GM21526 (cell line): ENCODE data around the gene LGALS3.

Source experiments
- ATAC-seq: cut with Tn5 transposase; IDR thresholded peaks from one replicate; pipeline ENCODE4 v1.9.1; 2021; ENCODE audit warnings: moderate library complexity; ENCODE audit not compliant: unreplicated experiment, low FRiP score

Gene LGALS3

DNA sequence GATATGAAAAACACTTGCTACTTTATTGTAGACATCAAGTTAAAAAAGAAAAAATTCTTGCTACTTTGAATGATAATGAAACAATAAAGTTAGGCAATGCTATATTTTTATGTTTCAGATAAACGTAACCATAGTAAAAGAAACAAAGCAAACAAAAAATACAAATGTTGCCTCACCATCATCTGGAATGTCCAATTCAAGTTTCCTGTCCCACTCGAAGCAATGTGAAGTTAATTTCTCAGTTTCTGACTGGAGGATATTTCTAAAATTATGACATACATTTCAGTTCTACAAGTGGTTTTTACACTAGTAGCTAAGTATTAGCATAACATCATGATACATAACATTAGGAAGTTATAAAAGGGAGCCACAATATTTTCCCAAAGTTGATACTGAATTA lies 41.5 kb downstream of the LGALS3 start:
- ATAC-seq = no peak

DNA sequence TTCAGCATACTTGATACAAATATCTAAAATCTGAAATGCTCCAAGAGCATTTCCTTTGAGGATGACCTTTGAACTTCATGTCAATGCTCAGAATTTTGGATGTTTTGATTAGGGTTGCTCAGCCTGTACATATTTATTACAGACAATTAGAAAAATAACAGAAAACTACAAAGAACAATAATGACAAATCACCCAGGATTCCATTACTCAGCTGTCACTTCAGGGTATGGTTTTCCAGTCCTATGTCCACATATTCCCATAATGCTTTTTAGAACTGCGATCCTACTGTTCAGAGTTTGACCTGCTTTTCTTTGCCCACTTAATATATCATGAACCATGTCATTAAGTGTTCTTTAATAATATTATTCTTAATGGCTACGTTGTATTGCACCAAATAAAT lies 51.0 kb downstream of the LGALS3 start:
- no peak for ATAC-seq

DNA sequence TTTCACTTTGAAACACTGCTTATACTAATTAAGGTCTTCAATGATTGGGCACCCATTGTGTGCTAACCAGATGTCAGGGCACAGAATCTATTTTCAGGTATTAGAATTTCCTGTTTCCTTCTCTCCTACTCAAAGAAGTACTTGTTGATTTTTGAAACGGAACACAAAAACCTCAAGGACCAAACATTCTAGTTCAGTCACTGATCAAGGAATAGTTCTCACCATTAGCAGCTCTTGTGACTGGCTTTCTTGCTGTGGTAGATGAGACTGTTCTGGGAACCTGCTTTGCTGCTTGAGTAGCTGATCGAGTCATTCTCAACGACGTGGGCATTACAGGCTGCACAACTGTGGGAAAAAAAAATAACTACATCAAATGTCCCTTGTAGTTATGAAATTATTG lies 51.4 kb downstream of the LGALS3 start:
- peak; percentile 61 for ATAC-seq

DNA sequence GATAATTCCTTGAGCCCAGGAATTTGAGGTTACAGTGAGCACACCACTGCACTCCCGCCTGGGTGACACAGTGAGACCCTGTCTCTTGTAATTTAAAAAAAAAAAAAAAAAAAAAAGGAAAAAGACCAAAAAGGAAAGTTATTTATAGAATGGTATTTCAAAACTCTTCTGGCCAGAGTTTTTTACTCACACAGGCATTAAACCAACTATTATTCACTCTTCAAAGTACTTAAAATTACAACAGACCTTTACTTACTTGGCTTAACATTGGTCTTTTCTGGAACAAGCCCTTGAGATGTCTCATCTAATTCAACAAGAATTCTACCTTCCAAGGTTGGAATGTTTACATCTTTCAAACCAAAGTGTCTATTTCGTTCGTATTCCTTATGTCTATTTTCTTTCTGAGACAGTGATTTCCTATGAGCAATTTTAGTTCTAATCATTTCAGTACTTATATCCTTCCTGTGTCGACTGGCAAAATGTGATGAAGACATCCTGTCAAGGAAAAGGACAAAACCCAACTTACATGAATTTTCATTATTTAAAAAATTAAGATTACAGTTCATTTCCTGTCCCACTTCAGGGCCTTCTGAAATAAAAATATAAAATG lies 59.7 kb downstream of the LGALS3 start:
- no peak for ATAC-seq

DNA sequence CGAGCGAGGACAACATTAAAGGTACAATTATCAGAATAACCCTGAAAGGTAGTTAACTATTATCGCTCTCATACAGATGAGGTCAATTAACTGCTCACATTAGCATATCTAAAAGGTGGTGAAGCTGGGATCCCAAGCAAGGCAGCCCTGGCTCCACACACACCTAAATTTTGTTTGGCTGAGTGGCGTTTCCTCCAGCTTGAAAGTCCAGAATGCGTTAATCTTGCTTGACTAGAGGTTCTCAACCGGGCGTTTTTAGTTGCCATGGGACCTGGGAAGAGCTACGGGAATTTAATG lies 61.8 kb downstream of the LGALS3 start:
- ATAC-seq = no peak

DNA sequence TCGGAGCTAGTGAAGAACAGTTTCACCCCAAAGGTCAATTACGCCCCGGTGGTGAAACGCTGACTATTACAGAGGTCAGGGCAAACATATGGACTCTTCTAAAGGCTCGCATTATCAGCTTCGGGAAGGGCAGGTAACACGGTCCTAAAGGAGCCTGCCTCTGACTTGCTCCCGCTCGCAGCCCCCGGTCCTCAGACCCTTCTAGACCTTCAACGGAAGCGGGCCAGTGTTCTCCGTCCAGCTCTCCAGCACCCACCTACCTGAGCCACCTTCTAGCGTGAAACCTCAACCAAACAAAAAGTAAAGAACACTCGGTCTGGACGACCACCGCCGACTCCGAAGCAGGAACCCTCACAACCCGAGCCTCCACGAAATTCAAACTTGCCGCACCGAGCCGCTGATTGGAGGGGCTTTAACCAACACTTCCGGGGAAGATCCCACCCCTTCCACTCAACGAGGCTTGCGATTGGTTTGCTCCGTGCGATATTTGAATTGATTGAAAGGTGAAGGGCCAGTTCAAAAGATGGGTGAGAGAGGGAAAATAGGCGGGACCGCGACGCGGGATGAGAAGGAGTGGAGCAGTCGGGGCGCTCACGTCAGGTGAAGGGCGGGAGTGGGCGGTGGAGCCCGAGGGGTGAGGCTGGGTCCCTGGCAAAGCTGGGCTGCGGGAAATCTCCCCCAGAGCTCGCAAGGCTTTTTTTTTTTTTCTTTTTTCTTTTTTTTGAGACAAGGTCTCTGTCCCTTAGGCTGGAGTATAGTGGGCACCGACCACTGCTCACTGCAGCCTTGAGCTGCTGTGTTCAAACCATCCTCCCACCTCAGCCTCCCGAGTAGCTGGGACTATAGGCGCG lies 62.4 kb downstream of the LGALS3 start, which contains the start of gene DLGAP5:
DLGAP5 (minus strand) TSS at position 383 of the 851 bp plus-strand sequence. CDS start 2,406 bp downstream, outside the sequence.
- ATAC-seq = peak; percentile 95

DNA sequence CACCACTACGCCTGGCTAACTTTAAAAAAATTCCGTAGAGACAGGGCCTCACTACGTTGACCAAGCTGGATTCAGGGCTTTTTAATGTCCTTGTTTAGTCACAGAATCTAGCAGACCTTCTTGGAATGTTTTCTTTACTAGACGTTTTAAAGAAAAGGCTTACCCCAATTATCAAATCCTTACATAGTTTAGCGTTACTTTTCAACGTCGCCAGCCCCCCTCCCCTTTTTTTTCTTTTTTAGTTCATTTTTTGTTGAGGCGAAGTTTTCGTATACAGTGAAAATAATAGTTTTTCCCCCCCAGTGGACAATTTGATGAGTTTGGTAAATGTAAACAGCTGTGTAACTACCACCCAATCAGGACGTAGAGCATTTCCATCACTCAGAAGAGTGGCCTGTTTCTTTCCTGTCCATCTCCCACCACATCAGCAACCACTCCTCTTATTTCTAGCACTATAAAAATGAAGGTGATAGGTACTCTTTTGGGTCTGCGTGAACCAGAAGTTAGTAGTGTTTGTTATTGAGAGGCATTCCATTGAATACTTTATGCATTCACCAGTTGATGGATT lies 63.1 kb downstream of the LGALS3 start:
- no peak for ATAC-seq

DNA sequence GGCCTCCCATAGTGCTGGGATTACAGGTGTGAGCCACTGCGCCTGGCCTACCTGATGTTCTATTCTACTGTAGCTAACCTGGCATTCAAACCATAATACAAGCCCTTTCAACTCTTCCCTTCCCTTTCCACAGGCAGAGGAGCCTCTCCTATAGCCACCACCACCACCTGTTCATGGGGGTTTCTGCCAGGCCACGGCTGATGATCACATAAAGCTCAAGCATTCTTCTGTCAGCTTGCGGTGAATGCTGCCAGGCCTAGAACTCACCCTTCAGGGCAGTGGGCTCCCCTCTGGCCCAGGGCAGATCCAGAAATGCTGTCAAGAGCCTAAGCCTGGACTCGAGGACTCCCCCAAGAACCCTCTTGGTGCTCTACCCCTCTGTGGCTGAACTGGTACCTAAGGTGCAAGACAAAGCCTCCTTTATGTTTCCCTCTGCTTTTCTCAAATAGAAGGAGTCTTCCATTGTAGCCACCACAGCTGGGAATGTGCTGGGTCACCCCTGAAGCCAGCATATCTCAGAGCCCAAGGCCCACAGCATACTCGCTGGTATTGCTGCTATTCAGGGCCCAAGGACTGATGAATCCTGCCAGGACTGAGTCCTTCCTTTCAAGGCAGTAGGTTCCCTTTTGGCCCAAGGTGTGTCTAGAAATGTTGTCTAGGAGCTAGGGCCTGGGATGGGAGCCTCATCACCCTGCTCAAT lies 65.8 kb downstream of the LGALS3 start:
- ATAC-seq = no peak
